Osteocyte (in vitro differentiated cells): ENCODE measurements around the gene LUM. TPM values are rescaled to one million over a fixed set of nuclear protein-coding genes. Genes with fewer than 3 reads are reported as not detected.
A peak's percentile ranks its signal among the peaks of the same experiment; 100 is the strongest.

Experiments
- DNase-seq: peaks from one replicate; pipeline ENCODE4 v3.0.0; 2021; ENCODE audit warnings: mixed read lengths; ENCODE audit not compliant: unreplicated experiment; ENCODE audit errors: extremely low spot score
- H3K27ac Mint-ChIP-seq: one replicate; pipeline ENCODE4 v1.8.0; 2021; ENCODE audit warnings: mild to moderate bottlenecking, mixed read lengths; ENCODE audit not compliant: unreplicated experiment
- H3K27me3 Mint-ChIP-seq: one replicate; pipeline ENCODE4 v1.8.0; 2021; ENCODE audit warnings: mixed read lengths; ENCODE audit not compliant: unreplicated experiment
- H3K36me3 Mint-ChIP-seq: one replicate; pipeline ENCODE4 v1.8.0; 2021; ENCODE audit warnings: mixed read lengths; ENCODE audit not compliant: unreplicated experiment
- H3K4me1 Mint-ChIP-seq: one replicate; pipeline ENCODE4 v1.8.0; 2021; ENCODE audit warnings: mixed read lengths; ENCODE audit not compliant: unreplicated experiment
- H3K4me3 Mint-ChIP-seq: one replicate; pipeline ENCODE4 v1.8.0; 2021; ENCODE audit warnings: mild to moderate bottlenecking, moderate library complexity, mixed read lengths; ENCODE audit not compliant: unreplicated experiment
- H3K9me3 Mint-ChIP-seq: one replicate; pipeline ENCODE4 v1.8.0; 2021; ENCODE audit warnings: mixed read lengths; ENCODE audit not compliant: unreplicated experiment
- CTCF ChIP-seq: fragments of 200-600 bp; sonication (generic); IDR thresholded peaks from 2 replicates; pipeline ENCODE4 v1.5.0; 2021; ENCODE audit warnings: antibody characterized with exemption, mild to moderate bottlenecking, moderate library complexity
- total RNA-seq: library from RNA; stranded (reverse); gene quantifications from 2 replicates; pipeline ENCODE4 v1.2.1, GENCODE V29; 2021

LUM gene
- total RNA-seq, 1 donor from 2014 or later, result 481 TPM

GRCh38 chr12:91143206-91143605 is 31.9 kb upstream of the LUM start:
- Mint-ChIP-seq H3K9me3 (no peaks in the 10 kb centered on the region), H3K27me3 (no peaks in the 10 kb centered on the region), H3K4me1 (peaks cover 62% of the 10 kb centered on the region), H3K27ac (peak overlapping the region; percentile 95), H3K36me3 (peaks cover 36% of the 10 kb centered on the region), H3K4me3 (no peak overlapping the region)
- DNase-seq, result no peak
- TF ChIP-seq CTCF, result no peak

GRCh38 chr12:91142221-91142631 is 30.9 kb upstream of the LUM start:
- Mint-ChIP-seq H3K9me3 (no peaks in the 10 kb centered on the region), H3K27ac (peak overlapping the region; percentile 95), H3K4me1 (peaks cover 71% of the 10 kb centered on the region), H3K27me3 (no peaks in the 10 kb centered on the region), H3K4me3 (no peak overlapping the region), H3K36me3 (peaks cover 29% of the 10 kb centered on the region)
- TF ChIP-seq CTCF, result no peak
- DNase-seq, result no peak

GRCh38 chr12:91140026-91140931 is 29.0 kb upstream of the LUM start:
- Mint-ChIP-seq H3K9me3 (peaks cover 2% of the 10 kb centered on the region), H3K36me3 (peaks cover 20% of the 10 kb centered on the region), H3K4me1 (peaks cover 71% of the 10 kb centered on the region), H3K27me3 (no peaks in the 10 kb centered on the region), H3K4me3 (peak overlapping the region; percentile 19), H3K27ac (peak overlapping the region; percentile 95)
- no peak for TF ChIP-seq CTCF
- DNase-seq, result no peak

- Mint-ChIP-seq H3K9me3 (peaks cover 4% of the 10 kb centered on the region), H3K4me3 (peak overlapping the region; percentile 30), H3K36me3 (peaks cover 13% of the 10 kb centered on the region), H3K27ac (peak overlapping the region; percentile 95), H3K27me3 (no peaks in the 10 kb centered on the region), H3K4me1 (peaks cover 68% of the 10 kb centered on the region)
- DNase-seq, result no peak
- no peak for TF ChIP-seq CTCF
Observed at GRCh38 chr12:91139286-91139685, 28.0 kb upstream of the LUM start.

- peaks cover 8% of the 10 kb centered on the region for H3K36me3 Mint-ChIP-seq
- peak overlapping the region; percentile 95 for H3K27ac Mint-ChIP-seq
- H3K9me3 Mint-ChIP-seq, result peaks cover 4% of the 10 kb centered on the region
- H3K4me1 Mint-ChIP-seq, result peaks cover 69% of the 10 kb centered on the region
- H3K4me3 Mint-ChIP-seq, result no peak overlapping the region
- H3K27me3 Mint-ChIP-seq, result no peaks in the 10 kb centered on the region
- no peak for TF ChIP-seq CTCF
- no peak for DNase-seq
Observed at GRCh38 chr12:91138337-91138920, 27.1 kb upstream of the LUM start.
